DND-41 (cell line): ENCODE data around the gene VWF.
"Not testable (repeated sequence)": the region's sequence is repeated elsewhere in the genome, so short reads cannot be mapped to it uniquely, and the experiment has no call there.

Source experiments
- ATAC-seq: fragments of 200-7000 bp; cut with Tn5 transposase; 3 replicates; pipeline ENCODE4 v1.9.1; 2021; ENCODE audit warnings: low read depth; ENCODE audit not compliant: insufficient read depth
- DNase-seq: peaks from one replicate; pipeline ENCODE4 v3.0.0-alpha.2; 2020
- H2AFZ ChIP-seq: 2 replicates; pipeline ENCODE4 v1.6.0; 2012; ENCODE audit warnings: low read depth, low read length
- H3K27ac ChIP-seq: 2 replicates; pipeline ENCODE4 v1.5.1; 2012; ENCODE audit warnings: low read length, inconsistent platforms
- H3K27me3 ChIP-seq: fragments of 200-600 bp; sonication (generic); 2 replicates; pipeline ENCODE4 v1.6.0; 2012; ENCODE audit warnings: low read length, mild to moderate bottlenecking, inconsistent platforms; ENCODE audit not compliant: insufficient read depth, poor library complexity
- H3K36me3 ChIP-seq: 2 replicates; pipeline ENCODE4 v1.5.1; 2012; ENCODE audit warnings: low read length, inconsistent platforms; ENCODE audit not compliant: insufficient read depth
- H3K4me1 ChIP-seq: 2 replicates; pipeline ENCODE4 v1.5.1; 2012; ENCODE audit warnings: mild to moderate bottlenecking, low read length; ENCODE audit not compliant: insufficient read depth
- H3K4me2 ChIP-seq: 2 replicates; pipeline ENCODE4 v1.6.0; 2012; ENCODE audit warnings: mild to moderate bottlenecking, moderate library complexity, low read length, inconsistent platforms; ENCODE audit not compliant: insufficient read depth
- H3K4me3 ChIP-seq, 2 experiments: fragments of 200-600 bp in 1 of 2; shearing (Covaris generic) in 1 of 2; 2 replicates each; pipeline ENCODE4 v1.5.1; 2012 to 2016; ENCODE audit warnings: inconsistent platforms in 2 of 2, low read length in 2 of 2, mild to moderate bottlenecking in 2 of 2, low read depth in 1 of 2, moderate library complexity in 1 of 2
- H3K79me2 ChIP-seq: 2 replicates; pipeline ENCODE4 v1.6.0; 2012; ENCODE audit warnings: low read length, inconsistent platforms; ENCODE audit not compliant: insufficient read depth
- H3K9ac ChIP-seq: 2 replicates; pipeline ENCODE4 v1.6.0; 2012; ENCODE audit warnings: low read depth, mild to moderate bottlenecking, inconsistent platforms, low read length, moderate library complexity
- H3K9me3 ChIP-seq: 2 replicates; pipeline ENCODE4 v1.5.1; 2012; ENCODE audit warnings: low read length, moderate library complexity, mild to moderate bottlenecking, inconsistent platforms; ENCODE audit not compliant: insufficient read depth, severe bottlenecking
- H4K20me1 ChIP-seq: 2 replicates; pipeline ENCODE4 v1.6.0; 2012; ENCODE audit warnings: low read length; ENCODE audit not compliant: insufficient read depth
- EZH2 ChIP-seq: IDR thresholded peaks from 3 replicates; pipeline ENCODE4 v1.6.1; 2012; ENCODE audit warnings: borderline replicate concordance, low read depth, mild to moderate bottlenecking, moderate library complexity, low read length, inconsistent platforms; ENCODE audit not compliant: severe bottlenecking
- TF ChIP-seq, protein P1 (sequence below): IDR thresholded peaks from 2 replicates; pipeline ENCODE4 v1.5.1; 2012; ENCODE audit warnings: borderline replicate concordance, low read length, moderate library complexity, mild to moderate bottlenecking; ENCODE audit not compliant: poor library complexity, severe bottlenecking; ENCODE audit errors: extremely low read depth

The VWF gene

DNA sequence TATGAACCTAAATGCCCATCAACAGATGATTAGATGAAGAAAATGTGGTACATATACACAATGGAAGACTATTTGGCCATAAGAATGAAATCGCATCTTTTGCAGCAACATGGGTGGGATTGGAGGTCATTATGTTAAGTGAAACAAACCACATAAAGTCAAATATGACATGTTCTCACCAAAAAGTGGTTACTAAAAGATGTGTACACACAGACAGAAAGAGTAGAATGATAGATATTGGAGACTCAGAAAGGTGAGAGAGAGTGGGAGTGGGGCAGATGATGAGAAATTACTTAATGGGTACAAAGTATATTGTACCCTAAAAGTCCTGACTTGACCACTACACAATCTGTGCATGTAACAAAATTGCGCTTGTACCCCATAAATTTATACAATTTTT lies 19.6 kb downstream of the VWF start:
- Histone ChIP-seq H3K9ac (no peak overlapping the region), H3K4me3 (no peak overlapping the region), H3K9me3 (no peaks in the 10 kb centered on the region), H3K4me2 (no peak overlapping the region), H2AFZ (no peak overlapping the region), H3K27me3 (no peaks in the 10 kb centered on the region), H3K27ac (no peak overlapping the region), H4K20me1 (no peaks in the 10 kb centered on the region), H3K79me2 (no peaks in the 10 kb centered on the region), H3K36me3 (no peaks in the 10 kb centered on the region), H3K4me1 (no peaks in the 10 kb centered on the region)
- ATAC-seq (no peak), DNase-seq (no peak)
- no peak for TF ChIP-seq EZH2
- TF ChIP-seq, protein P1, sequence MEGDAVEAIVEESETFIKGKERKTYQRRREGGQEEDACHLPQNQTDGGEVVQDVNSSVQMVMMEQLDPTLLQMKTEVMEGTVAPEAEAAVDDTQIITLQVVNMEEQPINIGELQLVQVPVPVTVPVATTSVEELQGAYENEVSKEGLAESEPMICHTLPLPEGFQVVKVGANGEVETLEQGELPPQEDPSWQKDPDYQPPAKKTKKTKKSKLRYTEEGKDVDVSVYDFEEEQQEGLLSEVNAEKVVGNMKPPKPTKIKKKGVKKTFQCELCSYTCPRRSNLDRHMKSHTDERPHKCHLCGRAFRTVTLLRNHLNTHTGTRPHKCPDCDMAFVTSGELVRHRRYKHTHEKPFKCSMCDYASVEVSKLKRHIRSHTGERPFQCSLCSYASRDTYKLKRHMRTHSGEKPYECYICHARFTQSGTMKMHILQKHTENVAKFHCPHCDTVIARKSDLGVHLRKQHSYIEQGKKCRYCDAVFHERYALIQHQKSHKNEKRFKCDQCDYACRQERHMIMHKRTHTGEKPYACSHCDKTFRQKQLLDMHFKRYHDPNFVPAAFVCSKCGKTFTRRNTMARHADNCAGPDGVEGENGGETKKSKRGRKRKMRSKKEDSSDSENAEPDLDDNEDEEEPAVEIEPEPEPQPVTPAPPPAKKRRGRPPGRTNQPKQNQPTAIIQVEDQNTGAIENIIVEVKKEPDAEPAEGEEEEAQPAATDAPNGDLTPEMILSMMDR: no peak

DNA sequence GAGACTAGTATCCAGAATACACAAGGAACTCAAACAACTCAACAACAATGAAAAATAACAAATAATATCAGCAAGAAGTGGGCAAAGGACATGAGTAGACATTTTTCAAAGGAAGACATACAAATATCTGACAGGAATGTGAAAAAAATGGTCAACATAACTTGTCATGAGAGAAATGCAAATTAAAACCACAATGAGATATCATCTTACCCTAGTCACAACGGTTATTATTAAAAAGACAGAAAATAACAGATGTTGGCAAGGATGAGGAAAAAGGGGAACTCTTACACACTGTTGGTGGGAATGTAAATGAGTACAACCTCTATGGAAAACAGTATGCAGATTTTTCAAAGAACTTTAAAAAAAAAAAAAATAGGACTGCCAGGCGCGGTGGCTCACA lies 20.4 kb downstream of the VWF start:
- ATAC-seq (no peak), DNase-seq (no peak)
- Histone ChIP-seq H3K4me2 (no peak overlapping the region), H3K79me2 (no peaks in the 10 kb centered on the region), H3K9me3 (no peaks in the 10 kb centered on the region), H3K4me1 (no peaks in the 10 kb centered on the region), H3K9ac (no peak overlapping the region), H3K27ac (no peak overlapping the region), H3K27me3 (no peaks in the 10 kb centered on the region), H3K36me3 (no peaks in the 10 kb centered on the region), H3K4me3 (no peak overlapping the region), H4K20me1 (no peaks in the 10 kb centered on the region), H2AFZ (no peak overlapping the region)
- TF ChIP-seq, protein P1: no peak
- no peak for TF ChIP-seq EZH2

DNA sequence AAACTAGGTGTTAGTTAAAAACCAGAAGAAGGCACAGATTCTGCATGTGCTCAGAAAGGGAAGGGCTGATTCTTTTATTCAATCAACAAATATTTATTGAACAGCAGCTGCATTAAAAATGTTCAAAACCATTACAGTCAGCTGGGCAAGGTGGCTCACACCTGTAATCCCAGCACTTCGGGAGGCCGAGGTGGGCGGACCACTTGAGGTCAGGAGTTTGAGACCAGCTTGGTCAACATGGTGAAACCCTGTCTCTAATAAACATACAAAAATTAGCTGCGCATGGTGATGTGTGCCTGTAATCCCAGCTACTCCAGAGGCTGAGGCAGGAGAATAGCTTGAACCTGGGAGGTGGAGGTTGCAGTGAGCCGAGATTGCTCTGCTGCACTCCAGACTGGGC lies 22.4 kb downstream of the VWF start:
- H3K79me2 ChIP-seq, H3K4me1 ChIP-seq, H3K36me3 ChIP-seq, H4K20me1 ChIP-seq, H3K4me2 ChIP-seq, ATAC-seq, H3K27ac ChIP-seq, H3K9ac ChIP-seq, DNase-seq, H3K4me3 ChIP-seq, H3K27me3 ChIP-seq, H2AFZ ChIP-seq, H3K9me3 ChIP-seq: not testable (repeated sequence)

DNA sequence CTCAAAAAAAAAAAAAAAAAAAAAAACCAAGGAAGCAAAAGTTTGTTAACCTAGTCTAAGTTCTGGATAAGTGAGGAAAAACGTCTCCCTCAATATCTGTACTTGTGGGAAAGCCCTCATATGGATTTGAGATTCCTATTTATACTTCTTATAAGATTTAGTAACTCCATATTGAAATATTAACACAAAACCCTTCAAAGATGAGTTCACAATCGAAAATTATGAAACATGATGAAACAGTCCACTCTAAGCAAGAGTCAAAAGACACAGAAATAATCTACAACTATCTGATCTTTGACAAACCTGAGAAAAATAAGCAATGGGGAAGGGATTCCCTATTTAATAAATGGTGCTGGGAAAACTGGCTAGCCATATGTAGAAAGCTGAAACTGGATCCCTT lies 25.2 kb downstream of the VWF start:
- no peaks in the 10 kb centered on the region for H3K27me3 ChIP-seq
- H2AFZ ChIP-seq: no peak overlapping the region
- no peak for TF ChIP-seq EZH2
- TF ChIP-seq, protein P1: no peak
- no peak overlapping the region for H3K9ac ChIP-seq
- H3K36me3 ChIP-seq: no peaks in the 10 kb centered on the region
- H3K9me3 ChIP-seq: no peaks in the 10 kb centered on the region
- ATAC-seq (no peak), DNase-seq (no peak)
- H3K4me3 ChIP-seq: no peak overlapping the region
- H3K79me2 ChIP-seq: no peaks in the 10 kb centered on the region
- H3K4me1 ChIP-seq: no peaks in the 10 kb centered on the region
- H3K27ac ChIP-seq: no peak overlapping the region
- no peak overlapping the region for H3K4me2 ChIP-seq
- H4K20me1 ChIP-seq: no peaks in the 10 kb centered on the region
